Measurements from ENCODE around the gene SLC12A2.

SLC12A2 gene

DNA sequence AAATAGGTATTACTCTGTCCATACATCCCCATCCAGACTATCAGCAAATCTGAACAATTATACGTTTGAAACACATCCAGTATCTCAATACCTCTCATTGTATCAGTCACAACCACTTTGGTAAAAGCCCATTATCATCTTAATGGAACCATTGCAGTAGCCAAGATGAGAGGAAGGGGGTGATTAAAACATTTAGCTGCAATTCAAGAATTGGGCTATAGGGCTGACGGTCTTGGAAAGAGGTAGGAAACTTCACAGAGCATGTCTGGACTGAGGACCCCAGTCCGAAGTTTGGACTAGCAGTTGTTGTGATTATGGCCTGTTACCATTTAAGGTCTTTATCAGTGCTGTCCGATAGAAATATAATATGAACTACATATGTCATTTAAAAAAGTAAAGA, 8.6 kb downstream of the SLC12A2 start:
- FAIRE-seq, result no peak
- no peak for DNase-seq (ENCODE audit: extremely low spot score, insufficient read length, low read depth)

DNA sequence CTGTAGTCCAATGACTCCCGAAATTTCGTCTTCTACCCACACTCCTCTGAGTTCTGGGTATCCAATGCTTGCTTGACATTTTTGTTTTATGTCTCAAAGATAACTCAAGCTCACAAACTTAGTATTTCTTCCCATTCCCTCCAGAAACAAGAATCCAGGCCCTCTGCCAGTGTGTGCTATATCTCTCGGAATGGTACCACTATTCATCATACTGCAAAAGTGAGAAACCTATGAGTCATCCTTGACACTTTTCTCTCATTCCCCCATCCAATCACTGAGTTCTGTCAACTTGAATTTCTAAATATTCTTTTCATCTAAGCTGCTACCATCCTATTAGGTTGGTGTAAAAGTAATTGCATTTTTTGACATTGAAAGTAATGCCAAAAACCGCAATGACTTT, 9.8 kb downstream of the SLC12A2 start:
- FAIRE-seq (no peak), DNase-seq (ENCODE audit: extremely low spot score, insufficient read length, low read depth) (no peak)

DNA sequence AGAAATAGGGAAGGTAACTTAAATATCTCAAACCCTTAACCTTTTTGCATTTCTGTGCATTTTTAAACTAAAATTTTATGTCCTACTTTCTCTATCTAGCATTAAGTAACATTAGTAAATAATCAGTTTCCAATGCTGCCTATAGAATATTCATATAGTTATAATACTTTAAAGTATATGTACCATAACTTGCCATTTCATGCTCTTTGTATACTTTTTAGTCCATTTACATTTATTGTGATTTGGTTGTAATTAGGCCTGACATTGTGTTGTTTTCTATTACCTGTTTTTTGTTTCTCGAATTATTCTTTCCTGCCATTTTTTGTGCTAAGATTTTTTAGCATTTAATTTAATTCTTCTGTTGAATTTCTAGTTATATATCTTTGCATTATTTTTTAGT, 13.7 kb downstream of the SLC12A2 start:
- no peak for DNase-seq (ENCODE audit: extremely low spot score, insufficient read length, low read depth)
- FAIRE-seq, result no peak

DNA sequence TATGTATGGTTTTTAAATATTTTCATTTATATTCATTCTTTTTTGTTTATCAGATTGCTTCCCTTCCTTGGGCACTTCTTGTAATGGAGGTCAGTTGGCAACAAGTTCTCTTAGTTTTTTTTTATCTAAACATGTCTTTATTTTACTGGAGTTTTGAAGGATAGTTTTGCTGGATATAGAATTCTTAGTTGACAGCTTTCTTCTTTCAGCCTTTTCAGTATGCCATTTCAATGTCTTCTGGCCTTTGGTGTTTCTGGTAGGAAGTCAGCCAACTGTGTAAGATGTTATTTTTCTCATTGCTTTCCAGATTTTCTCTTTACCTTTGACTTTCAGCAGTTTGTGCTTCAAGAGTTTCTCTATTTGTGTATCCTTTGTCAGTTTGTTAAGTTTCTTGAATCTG, 14.2 kb downstream of the SLC12A2 start:
- FAIRE-seq (no peak), DNase-seq (ENCODE audit: extremely low spot score, insufficient read length, low read depth) (no peak)

DNA sequence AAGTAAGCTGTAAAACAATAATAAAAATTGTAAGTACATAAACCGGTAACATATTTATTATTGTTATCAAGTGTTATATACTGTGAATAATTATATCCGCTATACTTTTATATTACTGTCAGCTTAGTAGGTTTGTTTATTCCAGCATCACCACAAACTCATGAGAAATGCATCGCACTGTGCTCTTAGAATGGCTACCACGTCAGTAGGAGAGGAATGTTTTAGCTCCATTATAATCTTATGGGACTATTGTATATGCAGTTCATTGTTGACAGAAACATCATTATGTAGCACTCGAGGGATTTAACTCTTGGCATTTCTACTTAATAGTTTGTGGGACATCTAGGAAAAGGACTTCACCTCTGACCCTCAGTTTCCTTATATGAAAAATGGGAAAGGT, 16.4 kb downstream of the SLC12A2 start:
- no peak for FAIRE-seq
- no peak for DNase-seq (ENCODE audit: extremely low spot score, insufficient read length, low read depth)

DNA sequence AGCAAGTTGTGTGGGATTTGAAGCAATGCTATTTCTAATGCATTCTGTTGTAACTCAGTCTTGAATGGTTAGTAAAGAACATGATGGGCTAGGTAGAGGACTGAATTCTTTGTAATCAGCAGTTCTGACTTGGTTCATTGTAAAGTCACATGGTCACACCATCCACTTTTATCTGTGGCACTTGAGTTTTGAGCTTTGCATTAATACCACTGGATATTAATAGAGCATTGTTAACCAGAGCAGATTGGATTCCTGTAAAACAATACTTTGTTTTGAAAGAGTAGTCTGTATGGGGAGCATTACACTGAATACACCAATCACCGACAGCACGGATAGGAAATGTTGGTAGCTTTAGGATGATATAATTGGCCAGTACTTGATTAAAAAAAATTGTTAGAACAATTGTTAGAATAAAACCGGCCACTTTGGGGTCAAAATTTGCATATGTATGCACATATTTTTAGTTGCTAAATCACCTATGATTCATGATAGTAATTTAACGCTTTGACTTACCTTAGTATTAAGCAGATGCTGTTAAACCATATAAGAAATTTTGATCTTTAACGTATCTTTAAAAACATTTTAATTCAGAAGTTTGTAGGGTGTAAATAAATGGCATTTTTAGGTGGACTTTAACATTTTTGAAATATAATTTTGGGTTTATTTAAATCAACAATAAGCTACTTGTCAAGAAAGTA, 17.4 kb downstream of the SLC12A2 start:
- FAIRE-seq, result no peak
- no peak for DNase-seq (ENCODE audit: extremely low spot score, insufficient read length, low read depth)

DNA sequence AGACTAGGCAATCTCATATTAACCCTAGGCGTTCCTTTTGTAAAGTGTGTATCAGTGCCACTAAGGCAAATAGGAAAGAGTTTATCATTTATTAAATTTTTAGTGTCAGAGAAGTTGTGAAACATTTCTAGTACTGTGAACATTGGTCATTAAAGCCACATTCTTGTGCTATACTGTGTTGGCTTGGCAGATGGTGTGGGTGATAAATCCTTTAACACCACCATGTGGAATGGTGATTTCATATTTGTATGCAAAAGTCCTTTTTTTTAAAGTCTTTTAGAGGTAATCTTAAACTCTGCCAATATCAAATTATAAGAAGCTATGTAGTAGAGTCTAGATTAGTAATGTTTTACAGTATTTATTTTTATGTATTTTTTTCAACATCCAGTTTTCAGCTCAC, 18.1 kb downstream of the SLC12A2 start:
- no peak for DNase-seq (ENCODE audit: extremely low spot score, insufficient read length, low read depth)
- no peak for FAIRE-seq

DNA sequence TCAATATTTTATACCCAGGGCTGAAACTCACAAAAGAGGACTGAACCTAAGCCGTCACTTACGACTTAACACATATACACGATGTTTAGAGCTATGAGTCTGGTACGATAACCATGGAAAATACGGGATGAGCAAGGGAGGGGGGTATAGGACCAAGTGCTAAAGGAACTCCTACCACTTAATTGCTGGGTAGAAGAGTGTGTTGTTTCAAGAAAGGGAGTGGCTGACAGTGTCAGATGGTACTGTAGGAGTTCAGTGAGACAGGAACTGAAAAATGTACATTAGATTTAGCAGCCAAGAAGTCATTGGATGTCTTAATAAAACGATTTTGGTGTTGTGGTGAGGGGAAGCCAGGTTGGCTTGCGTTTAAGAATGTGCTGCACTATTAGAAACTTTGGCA, 21.6 kb downstream of the SLC12A2 start:
- no peak for FAIRE-seq
- DNase-seq (ENCODE audit: extremely low spot score, insufficient read length, low read depth), result no peak

DNA sequence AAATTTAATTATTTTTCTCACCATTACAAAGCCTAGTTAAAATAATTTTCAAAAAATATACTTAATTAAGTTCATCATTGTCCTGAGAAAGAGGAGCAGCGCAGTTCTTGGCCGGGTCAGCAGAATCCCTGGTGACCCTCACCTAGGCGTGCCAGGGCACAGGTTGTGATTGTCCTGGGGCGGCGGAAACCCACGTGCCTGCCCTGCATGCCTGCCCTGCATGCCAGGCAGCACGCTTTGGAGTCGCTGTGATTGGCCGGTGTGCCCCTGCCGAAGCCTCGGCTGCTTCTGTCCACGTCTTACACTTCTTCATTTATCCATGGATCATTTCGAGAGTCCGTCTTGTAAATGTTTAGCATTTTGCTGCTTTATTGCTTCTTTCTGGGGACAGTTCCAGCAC, 25.6 kb downstream of the SLC12A2 start:
- no peak for FAIRE-seq
- no peak for DNase-seq (ENCODE audit: extremely low spot score, insufficient read length, low read depth)

DNA sequence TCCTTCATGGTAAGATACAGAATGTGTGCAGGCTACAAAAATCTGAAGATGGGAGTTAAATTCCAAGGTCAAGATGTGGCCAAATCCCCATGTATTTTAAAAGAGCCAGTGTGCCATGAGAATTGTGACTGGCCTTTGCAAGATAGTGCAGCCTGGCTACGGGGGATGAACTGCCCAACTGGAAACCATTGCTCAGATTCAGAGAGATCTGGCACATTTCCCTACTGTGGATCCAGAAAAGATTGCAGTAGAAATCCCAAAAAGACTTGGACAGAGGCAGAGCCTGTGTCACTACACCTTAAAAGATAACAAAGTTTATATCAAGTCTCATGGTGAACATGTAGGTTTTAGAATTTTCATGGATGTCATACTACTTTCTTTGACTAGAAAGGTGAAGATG, 26.2 kb downstream of the SLC12A2 start:
- DNase-seq (ENCODE audit: extremely low spot score, insufficient read length, low read depth), result no peak
- no peak for FAIRE-seq

DNA sequence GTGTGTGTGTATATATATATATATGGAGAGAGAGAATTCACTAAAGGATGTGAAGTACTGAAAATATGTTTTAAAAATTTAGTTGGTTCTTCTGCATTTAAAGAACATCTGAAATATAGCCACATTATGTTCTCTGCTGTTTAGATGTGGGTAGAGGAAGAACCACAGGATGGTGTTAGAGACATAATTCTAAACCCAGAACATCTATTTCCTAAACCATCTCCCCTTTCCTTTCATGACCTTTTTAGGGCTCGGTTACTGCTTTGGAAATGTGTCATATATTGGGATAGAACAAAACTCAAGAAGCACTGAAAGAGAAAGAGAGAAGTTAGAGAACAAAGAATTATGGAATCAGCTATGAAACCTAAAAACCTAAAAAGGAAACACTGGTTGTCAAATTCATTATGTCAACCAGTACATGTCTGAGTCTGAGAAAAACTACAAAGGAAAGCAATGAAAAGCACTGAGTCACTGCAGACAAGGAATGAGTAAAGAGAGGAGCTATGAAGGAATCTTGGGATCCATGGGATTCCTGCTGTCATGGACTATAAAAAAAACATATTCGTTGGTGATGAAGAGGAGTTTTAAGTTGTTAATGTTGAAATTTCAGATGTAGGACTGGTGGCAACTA, 28.4 kb downstream of the SLC12A2 start:
- peak; percentile 46 for FAIRE-seq
- no peak for DNase-seq (ENCODE audit: extremely low spot score, insufficient read length, low read depth)

DNA sequence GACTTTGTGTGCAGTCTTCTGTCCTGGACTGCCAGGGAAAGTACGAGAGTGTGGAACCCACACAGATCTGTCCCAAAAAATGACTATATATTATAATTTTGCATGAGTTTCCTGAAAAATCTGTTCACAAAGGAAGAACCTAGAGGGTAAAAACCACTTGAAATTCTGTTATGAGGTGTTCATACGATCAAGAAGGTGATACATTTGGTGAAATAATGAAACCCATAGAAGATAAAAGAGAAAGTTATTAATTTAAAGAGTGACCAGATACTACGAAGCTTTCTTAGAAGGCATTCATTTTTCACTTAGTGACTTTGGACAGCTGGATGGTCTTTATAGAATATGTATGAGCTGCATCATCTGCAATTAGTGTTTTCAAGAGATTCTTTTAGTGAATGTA, 32.9 kb downstream of the SLC12A2 start:
- DNase-seq (ENCODE audit: extremely low spot score, insufficient read length, low read depth) (no peak), FAIRE-seq (no peak)

DNA sequence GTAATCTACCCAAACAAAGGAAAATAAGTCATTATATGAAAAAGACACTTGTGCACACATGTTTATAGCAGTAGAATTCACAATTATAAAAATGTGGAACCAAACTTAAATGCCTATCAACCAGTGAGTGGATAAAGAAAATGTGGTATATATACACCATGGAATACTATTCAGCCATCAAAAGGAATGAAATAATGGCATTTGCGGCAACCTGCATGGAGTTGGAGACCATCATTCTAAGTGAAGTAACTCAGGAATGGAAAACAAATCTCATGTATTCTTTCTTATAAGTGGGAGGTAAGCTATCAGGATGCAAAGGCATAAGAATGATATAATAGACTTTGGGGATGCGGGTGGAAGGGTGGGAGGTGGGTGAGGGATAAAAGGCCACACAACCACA, 34.6 kb downstream of the SLC12A2 start:
- FAIRE-seq (no peak), DNase-seq (ENCODE audit: extremely low spot score, insufficient read length, low read depth) (no peak)

DNA sequence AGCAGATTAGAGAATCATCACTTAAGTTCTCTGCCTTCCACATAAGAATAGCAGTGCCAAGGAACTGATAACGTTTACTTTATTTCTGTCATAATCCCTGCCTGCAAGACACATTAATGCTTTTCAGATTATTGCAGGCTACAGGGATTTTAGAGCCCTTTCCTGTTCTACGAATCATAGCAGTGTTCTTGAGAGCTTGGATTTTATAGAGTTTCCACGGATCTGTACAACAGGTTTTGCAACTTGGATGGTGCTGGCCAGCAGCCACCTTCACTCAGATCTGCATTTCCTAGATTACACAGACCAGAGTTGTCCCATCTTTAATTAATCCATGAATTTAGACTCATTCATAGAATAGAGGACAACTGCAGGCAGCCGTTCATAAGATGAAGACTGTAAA, 38.1 kb downstream of the SLC12A2 start:
- FAIRE-seq, result no peak
- no peak for DNase-seq (ENCODE audit: extremely low spot score, insufficient read length, low read depth)

DNA sequence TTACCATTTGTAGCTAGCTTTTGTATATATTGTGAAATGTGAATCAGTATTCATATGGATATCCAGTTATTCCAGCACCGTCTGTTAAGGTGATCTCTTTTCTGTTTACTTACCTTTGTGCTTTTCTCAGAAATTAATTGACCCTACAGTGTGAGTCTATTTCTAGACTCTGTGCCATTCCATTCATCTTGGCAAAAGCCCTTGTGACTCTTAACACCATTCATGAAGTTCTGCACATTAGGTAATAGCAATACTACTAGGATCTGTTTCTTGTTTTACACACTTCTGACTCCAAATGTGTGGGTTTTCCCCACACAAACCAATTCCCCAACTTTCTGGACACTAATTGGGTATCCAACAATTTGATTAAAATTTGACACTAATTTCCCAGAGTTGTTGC, 40.4 kb downstream of the SLC12A2 start:
- FAIRE-seq (no peak), DNase-seq (ENCODE audit: extremely low spot score, insufficient read length, low read depth) (no peak)

DNA sequence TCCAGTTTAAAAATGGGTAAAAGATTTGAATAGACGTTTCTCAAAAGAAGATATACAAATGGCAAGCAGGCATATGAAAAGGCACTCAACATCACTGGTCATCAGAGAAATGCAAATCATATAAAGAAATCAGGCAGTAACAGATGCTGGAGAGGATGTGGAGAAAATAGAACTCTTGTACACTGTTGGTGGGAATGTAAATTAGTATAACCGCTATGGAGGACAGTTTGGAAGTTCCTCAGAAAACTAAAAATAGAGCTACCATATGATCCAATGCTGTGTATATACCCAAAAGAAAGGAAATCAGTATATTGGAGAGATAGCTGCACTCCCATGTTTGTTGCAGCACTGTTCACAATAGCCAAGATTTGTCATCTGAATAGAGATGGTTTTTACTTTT, 42.7 kb downstream of the SLC12A2 start:
- DNase-seq (ENCODE audit: extremely low spot score, insufficient read length, low read depth), result no peak
- FAIRE-seq, result no peak

DNA sequence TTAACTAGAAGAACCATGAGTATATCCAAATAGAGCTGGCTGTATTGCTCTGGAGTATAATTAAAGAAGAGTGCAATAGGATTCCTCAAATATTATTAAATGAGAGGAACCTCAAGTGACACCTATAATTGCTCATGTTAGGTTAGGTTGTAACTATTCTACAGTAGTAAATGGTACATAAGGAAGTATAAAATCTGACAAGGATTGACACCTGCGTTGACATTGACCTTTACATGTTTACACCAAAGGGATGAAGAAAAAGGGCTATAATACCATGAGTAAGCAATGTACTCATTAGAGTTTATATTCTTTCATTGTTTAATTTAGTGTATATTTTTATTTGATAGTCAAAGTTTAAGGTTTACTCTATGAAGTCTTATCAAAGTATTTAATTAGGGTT, 48.9 kb downstream of the SLC12A2 start:
- DNase-seq (ENCODE audit: extremely low spot score, insufficient read length, low read depth) (no peak), FAIRE-seq (no peak)

DNA sequence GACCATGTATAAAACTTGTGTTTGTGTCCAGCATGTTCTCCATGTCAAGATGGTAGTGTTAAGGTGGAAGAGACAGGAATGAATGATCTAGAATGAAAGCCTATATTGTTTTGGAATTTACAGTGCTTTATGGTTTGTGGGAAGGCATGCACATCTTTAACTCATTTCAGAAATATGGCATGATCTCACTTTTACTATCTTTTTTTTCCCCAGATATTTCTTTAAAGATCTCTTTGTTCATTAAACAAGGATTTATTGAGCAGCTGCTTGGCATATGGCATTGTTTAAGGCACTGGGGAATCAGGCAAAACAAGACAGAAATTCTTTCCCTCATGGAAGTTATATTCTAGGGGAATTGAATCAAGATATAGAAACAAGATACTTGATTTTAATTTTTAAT, 51.7 kb downstream of the SLC12A2 start:
- no peak for DNase-seq (ENCODE audit: extremely low spot score, insufficient read length, low read depth)
- no peak for FAIRE-seq

DNA sequence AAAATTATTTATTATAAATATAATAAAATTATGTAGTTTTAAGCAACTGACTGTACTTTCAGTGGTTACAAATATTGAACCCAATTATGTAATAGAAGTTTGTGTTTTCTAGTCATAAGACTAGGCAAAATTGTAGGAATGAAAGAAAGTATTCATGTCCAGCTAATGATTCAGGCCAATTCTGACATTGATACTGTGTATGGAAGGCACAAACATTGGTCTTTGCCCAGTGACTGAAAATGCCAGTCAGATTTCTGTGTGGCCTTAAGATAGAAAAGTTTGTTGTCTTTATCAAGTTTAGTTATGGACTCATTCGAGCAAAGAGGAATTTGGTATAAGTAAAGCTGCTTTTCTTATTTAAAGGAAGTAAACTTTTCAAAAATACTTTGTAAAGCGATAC, 60.3 kb downstream of the SLC12A2 start:
- DNase-seq (ENCODE audit: extremely low spot score, insufficient read length, low read depth), result no peak
- no peak for FAIRE-seq

DNA sequence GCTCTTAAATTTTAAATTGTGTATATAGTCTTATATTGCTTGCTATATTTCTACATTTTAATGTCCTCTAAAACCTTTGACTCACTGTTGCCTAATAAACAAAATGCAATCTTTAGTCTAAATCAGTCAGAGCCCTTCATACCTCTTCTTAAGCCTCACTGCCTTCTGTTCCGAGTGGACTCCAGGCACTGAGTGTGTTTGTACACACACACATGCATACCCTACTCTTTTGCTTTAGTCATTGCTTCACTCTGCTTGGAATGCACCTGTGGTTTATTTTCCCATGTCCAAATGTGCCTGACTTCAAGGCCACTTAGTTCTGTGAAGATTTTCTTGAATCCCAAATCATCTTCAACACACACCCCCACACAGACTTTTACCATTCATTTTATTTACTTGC, 60.9 kb downstream of the SLC12A2 start:
- FAIRE-seq (no peak), DNase-seq (ENCODE audit: extremely low spot score, insufficient read length, low read depth) (no peak)

DNA sequence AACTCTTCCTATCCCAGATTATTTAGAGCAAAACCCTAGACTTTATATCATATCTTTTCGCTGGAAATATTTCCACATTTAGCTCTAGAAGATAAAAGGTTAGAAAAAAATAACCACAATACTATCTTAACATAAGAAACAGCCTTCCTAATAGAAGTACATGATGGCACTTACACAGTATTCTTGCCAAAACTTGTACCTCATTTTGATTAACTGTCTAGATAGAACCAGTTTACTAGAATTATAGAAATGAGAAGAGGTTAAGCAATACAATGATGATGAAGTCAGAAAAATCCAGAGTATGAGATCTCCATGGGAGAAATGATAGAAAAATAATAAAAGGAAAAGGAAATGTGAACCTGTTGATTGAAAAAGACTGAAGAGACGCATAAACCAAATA, 63.1 kb downstream of the SLC12A2 start:
- no peak for DNase-seq (ENCODE audit: extremely low spot score, insufficient read length, low read depth)

DNA sequence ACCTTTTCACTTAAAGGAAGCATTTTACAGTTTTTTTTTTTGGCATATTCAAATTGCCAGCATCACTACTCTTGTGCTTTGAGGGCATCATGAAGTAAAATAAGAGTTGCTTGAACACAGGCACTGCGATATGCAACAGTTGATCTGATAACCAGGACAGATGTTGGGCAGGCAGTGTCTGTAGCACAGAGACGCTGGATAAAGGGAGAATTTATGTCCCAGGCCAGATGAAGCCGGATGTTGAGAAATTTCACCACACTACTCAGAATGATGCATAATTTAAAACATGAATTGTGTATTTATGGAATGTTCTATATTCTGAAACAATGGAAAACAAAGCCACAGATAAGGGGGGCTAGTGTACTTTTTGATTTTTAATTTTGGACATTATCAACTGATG, 71.4 kb downstream of the SLC12A2 start:
- FAIRE-seq (no peak), DNase-seq (ENCODE audit: extremely low spot score, insufficient read length, low read depth) (no peak)

More for the DNA sequence above, 63.1 kb downstream of the SLC12A2 start:
- FAIRE-seq, result no peak
